ENCODE results near the gene HSPA1B. TPM values are rescaled to one million over a fixed set of nuclear protein-coding genes. Genes with fewer than 3 reads are reported as not detected.
"Not testable (repeated sequence)": the region's sequence is repeated elsewhere in the genome, so short reads cannot be mapped to it uniquely, and the experiment has no call there.

Gene HSPA1B
- polyA plus RNA-seq, 1 of the 3 experiments (the other 2 are of a cell fraction): 96.3 TPM

DNA sequence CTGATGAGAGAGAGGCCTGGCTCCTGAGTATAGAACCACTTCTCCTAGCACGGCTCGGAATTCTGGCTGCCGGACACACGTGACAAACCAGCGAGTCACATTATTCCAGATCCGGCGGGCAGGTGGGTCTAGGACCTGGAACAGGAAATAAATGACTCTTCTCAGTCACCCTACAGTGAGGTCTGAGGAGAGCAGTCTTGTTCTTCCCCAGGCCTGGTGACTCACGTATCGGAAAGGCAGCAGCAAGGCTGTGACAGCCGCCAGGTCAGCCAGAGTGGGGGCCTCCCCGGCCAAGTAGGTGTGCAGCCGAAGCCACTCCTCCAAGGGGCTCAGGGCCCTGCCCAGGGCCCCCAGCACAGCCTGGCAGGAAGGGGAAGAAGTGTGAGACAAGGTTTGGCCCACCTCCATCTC lies 34.8 kb upstream of the HSPA1B start:
- Histone ChIP-seq H3K27ac (ENCODE audit: low read depth in 2 of 2, low read length in 1 of 2) (peak overlapping the region in 1 of 2 experiments; percentile 72; a peak in 2 of 4 replicates), H4K20me1 (ENCODE audit: insufficient read depth) (no peaks in the 10 kb centered on the region), H3K4me3 (ENCODE audit: low read depth in 2 of 2, low read length in 1 of 2) (no peak overlapping the region), H3K9ac (no peak overlapping the region), H3K36me3 (replicated peaks in 1 of 2; ENCODE audit: control insufficient read depth in 1 of 2, insufficient read depth in 2 of 2, low read length in 1 of 2) (peaks cover 23 to 31% of the 10 kb centered on the region in 2 experiments), H3K79me2 (ENCODE audit: insufficient read depth) (peaks cover 38% of the 10 kb centered on the region), H3K4me2 (peak overlapping the region; percentile 53; the same call in 1 of the 2 replicates), H2AFZ (ENCODE audit: low read depth) (no peak overlapping the region), H3K9me2 (no peaks in the 10 kb centered on the region), H3K4me1 (ENCODE audit: control insufficient read depth in 1 of 2, insufficient read depth in 2 of 2, low read depth in 1 of 2, low read length in 1 of 2) (peaks cover 3 to 12% of the 10 kb centered on the region in 2 experiments; a peak in 3 of 4 replicates), H3K27me3 (ENCODE audit: insufficient read depth) (no peaks in the 10 kb centered on the region), H3K9me3 (no peaks in the 10 kb centered on the region), H3F3A (replicated peaks; ENCODE audit: insufficient read depth) (peaks cover 25% of the 10 kb centered on the region)
- ChIA-PET POLR2A (no interaction called here), CTCF (interaction anchor here (2.3 to 3.8 kb wide), 2 partner anchors 16 to 23 kb away, joined by 16 to 62 read pairs; partner anchors contain the start of gene VWA7)
- WGBS (ENCODE audit: low lambda C conversion rate): 45% methylated on average over 9 of the region's 12 CpGs
- TF ChIP-seq NRF1 (IDR thresholded peaks at IDR 0.05; ENCODE audit: low read depth, low read length) (no peak), RCOR1 (IDR thresholded peaks at IDR 0.05; ENCODE audit: low read length) (no peak), GABPA (IDR thresholded peaks at IDR 0.05; ENCODE audit: low read depth) (peak; percentile 42; the same call in 1 of the 2 replicates), ELF1 (IDR thresholded peaks at IDR 0.05) (no peak), MEF2A (IDR thresholded peaks at IDR 0.05; ENCODE audit: borderline replicate concordance, low read depth) (no peak), CHD2 (IDR thresholded peaks at IDR 0.05; ENCODE audit: low read length, partially characterized antibody) (no peak), FOSL2 (IDR thresholded peaks at IDR 0.05; ENCODE audit: borderline replicate concordance, low read depth) (peak; percentile 36; the same call in 1 of the 2 replicates), RXRA (IDR thresholded peaks at IDR 0.05; ENCODE audit: borderline replicate concordance, low read depth) (no peak)
- TF ChIP-seq, protein P1, sequence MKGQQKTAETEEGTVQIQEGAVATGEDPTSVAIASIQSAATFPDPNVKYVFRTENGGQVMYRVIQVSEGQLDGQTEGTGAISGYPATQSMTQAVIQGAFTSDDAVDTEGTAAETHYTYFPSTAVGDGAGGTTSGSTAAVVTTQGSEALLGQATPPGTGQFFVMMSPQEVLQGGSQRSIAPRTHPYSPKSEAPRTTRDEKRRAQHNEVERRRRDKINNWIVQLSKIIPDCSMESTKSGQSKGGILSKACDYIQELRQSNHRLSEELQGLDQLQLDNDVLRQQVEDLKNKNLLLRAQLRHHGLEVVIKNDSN (IDR thresholded peaks at IDR 0.05; ENCODE audit: borderline replicate concordance, low read depth): peak; percentile 54
- TF ChIP-seq, protein P2, sequence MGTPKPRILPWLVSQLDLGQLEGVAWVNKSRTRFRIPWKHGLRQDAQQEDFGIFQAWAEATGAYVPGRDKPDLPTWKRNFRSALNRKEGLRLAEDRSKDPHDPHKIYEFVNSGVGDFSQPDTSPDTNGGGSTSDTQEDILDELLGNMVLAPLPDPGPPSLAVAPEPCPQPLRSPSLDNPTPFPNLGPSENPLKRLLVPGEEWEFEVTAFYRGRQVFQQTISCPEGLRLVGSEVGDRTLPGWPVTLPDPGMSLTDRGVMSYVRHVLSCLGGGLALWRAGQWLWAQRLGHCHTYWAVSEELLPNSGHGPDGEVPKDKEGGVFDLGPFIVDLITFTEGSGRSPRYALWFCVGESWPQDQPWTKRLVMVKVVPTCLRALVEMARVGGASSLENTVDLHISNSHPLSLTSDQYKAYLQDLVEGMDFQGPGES (IDR thresholded peaks at IDR 0.05; ENCODE audit: low read depth, low read length): no peak
- no peak for DNase-seq

DNA sequence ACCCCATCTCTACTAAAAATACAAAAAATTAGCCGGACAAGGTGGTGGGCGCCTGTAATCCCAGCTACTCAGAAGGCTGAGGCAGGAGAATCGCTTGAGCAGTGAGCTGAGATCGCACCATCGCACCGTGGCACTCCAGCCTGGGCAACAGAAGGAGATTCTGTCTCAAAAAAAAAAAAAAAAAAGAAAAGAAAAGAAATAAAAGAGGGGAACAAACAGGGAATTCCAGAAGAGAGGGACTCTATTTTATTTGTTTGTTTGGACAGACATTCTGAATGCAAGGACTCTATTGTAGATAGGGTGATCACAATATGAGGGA lies 33.7 kb upstream of the HSPA1B start:
- peaks cover 30% of the 10 kb centered on the region for H3F3A ChIP-seq (replicated peaks; ENCODE audit: insufficient read depth)
- peak overlapping the region; percentile 84; the same call in 1 of the 2 replicates for H3K9ac ChIP-seq
- DNase-seq; H3K27me3 ChIP-seq (ENCODE audit: insufficient read depth); H4K20me1 ChIP-seq (ENCODE audit: insufficient read depth); H3K9me2 ChIP-seq; H3K9me3 ChIP-seq; H2AFZ ChIP-seq (ENCODE audit: low read depth); POLR2A ChIA-PET: not testable (repeated sequence)
- H3K4me1 ChIP-seq (ENCODE audit: control insufficient read depth in 1 of 2, insufficient read depth in 2 of 2, low read depth in 1 of 2, low read length in 1 of 2): peaks cover 3 to 12% of the 10 kb centered on the region in 2 experiments; a peak in 3 of 4 replicates
- peak overlapping the region; percentile 80 to 82 for H3K4me3 ChIP-seq (ENCODE audit: low read depth in 2 of 2, low read length in 1 of 2)
- 85% methylated on average over 6 of the region's 6 CpGs for WGBS (ENCODE audit: low lambda C conversion rate)
- H3K4me2 ChIP-seq: peak overlapping the region; percentile 99
- CTCF ChIA-PET: interaction anchor here (3.0 kb wide), 1 partner anchor 141 kb away, joined by 7 read pairs; no protein-coding TSS in a partner anchor
- H3K27ac ChIP-seq (ENCODE audit: low read depth in 2 of 2, low read length in 1 of 2): peak overlapping the region; percentile 72 to 96; a peak in 3 of 4 replicates
- peaks cover 38% of the 10 kb centered on the region for H3K79me2 ChIP-seq (ENCODE audit: insufficient read depth)
- peaks cover 23 to 31% of the 10 kb centered on the region in 2 experiments for H3K36me3 ChIP-seq (replicated peaks in 1 of 2; ENCODE audit: control insufficient read depth in 1 of 2, insufficient read depth in 2 of 2, low read length in 1 of 2)
